Activated T-cell treated with anti-CD3 and anti-CD28 coated beads for 1 hour (primary cell): Measurements from ENCODE around the gene MSL3.
A peak's percentile ranks its signal among the peaks of the same experiment; 100 is the strongest.

Source experiments
- DNase-seq: peaks from one replicate; pipeline ENCODE4 v3.0.0-alpha.2; 2020; ENCODE audit warnings: low read depth

The MSL3 gene

GRCh38 chrX:11759461-11760311, 1.6 kb downstream of the MSL3 start:
- peak; percentile 52 for DNase-seq

GRCh38 chrX:11760958-11761357, 2.9 kb downstream of the MSL3 start:
- no peak for DNase-seq

GRCh38 chrX:11764602-11765067, 6.6 kb downstream of the MSL3 start:
- no peak for DNase-seq

GRCh38 chrX:11765449-11765848, 7.4 kb downstream of the MSL3 start:
- DNase-seq: no peak

- no peak for DNase-seq
These were observed 8.4 kb downstream of the MSL3 start for GRCh38 chrX:11766487-11766886.

- DNase-seq: no peak
These were observed 10.0 kb downstream of the MSL3 start for GRCh38 chrX:11768039-11768438.

- DNase-seq: peak; percentile 18
These were observed 12.3 kb downstream of the MSL3 start for GRCh38 chrX:11770320-11770719.

GRCh38 chrX:11778230-11778629, 20.2 kb downstream of the MSL3 start:
- no peak for DNase-seq

GRCh38 chrX:11781133-11781532, 23.1 kb downstream of the MSL3 start:
- no peak for DNase-seq

- no peak for DNase-seq
These were observed 23.8 kb downstream of the MSL3 start for GRCh38 chrX:11781734-11782370.

- DNase-seq: no peak
These were observed 26.5 kb downstream of the MSL3 start for GRCh38 chrX:11784543-11784942.

- DNase-seq: no peak
These were observed 28.8 kb downstream of the MSL3 start for GRCh38 chrX:11786862-11787261.

- DNase-seq: peak; percentile 65
These were observed 29.5 kb downstream of the MSL3 start for GRCh38 chrX:11787564-11787963.

- DNase-seq: no peak
These were observed 31.8 kb downstream of the MSL3 start for GRCh38 chrX:11789809-11790208.

- no peak for DNase-seq
These were observed 33.1 kb downstream of the MSL3 start for GRCh38 chrX:11791090-11791489.

- DNase-seq: no peak
These were observed 33.5 kb downstream of the MSL3 start for GRCh38 chrX:11791537-11791936.

- peak; percentile 23 for DNase-seq
These were observed 34.7 kb downstream of the MSL3 start for GRCh38 chrX:11792461-11793421.

- DNase-seq: no peak
These were observed 35.7 kb downstream of the MSL3 start for GRCh38 chrX:11793734-11794133.

GRCh38 chrX:11813341-11813740, 55.3 kb downstream of the MSL3 start:
- no peak for DNase-seq
